Mammary epithelial cell (primary cell): ENCODE results near the gene MAP3K15.

Source experiments
- CTCF ChIP-seq, 2 donors: IDR thresholded peaks in 1 of 2; conservative IDR thresholded peaks in 1 of 2; 2 replicates each; pipeline ENCODE4 v1.5.1; 2011 to 2012; ENCODE audit warnings: inconsistent platforms in 2 of 2, low read length in 2 of 2, mild to moderate bottlenecking in 2 of 2, control low read depth in 1 of 2, low read depth in 1 of 2; ENCODE audit not compliant: insufficient read depth in 1 of 2; ENCODE audit errors: extremely low read depth in 1 of 2
- EZH2 ChIP-seq: IDR thresholded peaks from 2 replicates; pipeline ENCODE4 v1.6.1; 2012; ENCODE audit warnings: low read length, inconsistent platforms, borderline replicate concordance

- TF ChIP-seq CTCF (conservative IDR thresholded peaks at IDR 0.05 in 1 of 2, IDR thresholded peaks at IDR 0.05 in 1 of 2; ENCODE audit: extremely low read depth in 1 of 2, insufficient read depth in 1 of 2, low read depth in 1 of 2, low read length in 2 of 2) (no peak), EZH2 (no peak)
These were observed 30.3 kb upstream of the MAP3K15 start for GRCh38 chrX:19545651-19546050.
